Measurements from ENCODE around the gene KRTAP5-9.
"Not testable (repeated sequence)": the region's sequence is repeated elsewhere in the genome, so short reads cannot be mapped to it uniquely, and the experiment has no call there.

Gene KRTAP5-9

GRCh38 chr11:71535825-71536224, 12.4 kb upstream of the KRTAP5-9 start:
- no peak overlapping the region for H3K27ac ChIP-seq (ENCODE audit: low read depth, low read length)
- H3K79me2 ChIP-seq (ENCODE audit: control insufficient read depth, insufficient read depth, low read length, poor library complexity): no peaks in the 10 kb centered on the region
- H2BK120ac ChIP-seq (ENCODE audit: insufficient read depth, low read length, poor library complexity): no peak overlapping the region
- no peaks in the 10 kb centered on the region for H3K36me3 ChIP-seq (ENCODE audit: control insufficient read depth in 1 of 2, insufficient read depth in 2 of 2, low read length in 2 of 2)
- H4K8ac ChIP-seq (ENCODE audit: low read depth, low read length): no peak overlapping the region
- H4K12ac ChIP-seq (ENCODE audit: low read depth, low read length): no peak overlapping the region
- H4K91ac ChIP-seq (ENCODE audit: low read depth, low read length): no peak overlapping the region
- no peaks in the 10 kb centered on the region for H3K79me1 ChIP-seq (ENCODE audit: low read length)
- no peak overlapping the region for H3K4ac ChIP-seq (ENCODE audit: low read depth, low read length)
- no peak overlapping the region for H3K4me2 ChIP-seq (ENCODE audit: low read length)
- no peak overlapping the region for H3K14ac ChIP-seq (ENCODE audit: low read length)
- H2AK5ac ChIP-seq (ENCODE audit: low read length): no peak overlapping the region
- no peaks in the 10 kb centered on the region for H3K27me3 ChIP-seq (ENCODE audit: insufficient read depth, low read length)
- H2BK5ac ChIP-seq (ENCODE audit: low read depth, low read length, poor library complexity): no peak overlapping the region
- DNase-seq: no peak
- H3K9me3 ChIP-seq (ENCODE audit: insufficient read depth, low read depth, low read length): peaks cover 1% of the 10 kb centered on the region
- no peaks in the 10 kb centered on the region for H3K4me1 ChIP-seq (ENCODE audit: control insufficient read depth in 1 of 2, insufficient read depth in 2 of 2, low read length in 2 of 2)
- no peak overlapping the region for H3K23ac ChIP-seq (ENCODE audit: low read length)
- WGBS (ENCODE audit: extremely low coverage, insufficient coverage, insufficient read length): no CpG with 5 or more reads among the region's 9 CpGs
- no peak overlapping the region for H3K4me3 ChIP-seq (ENCODE audit: low read depth, low read length)
- no peak overlapping the region for H2AFZ ChIP-seq (ENCODE audit: insufficient read depth, low read length, poor library complexity)
- no peak overlapping the region for H2BK12ac ChIP-seq (ENCODE audit: low read length)
- H3K18ac ChIP-seq (ENCODE audit: low read length): no peak overlapping the region
- no peak overlapping the region for H3K9ac ChIP-seq (ENCODE audit: low read length)

- H2BK12ac ChIP-seq (ENCODE audit: low read length): no peak overlapping the region
- H3K9me3 ChIP-seq (ENCODE audit: insufficient read depth, low read depth, low read length): no peaks in the 10 kb centered on the region
- no peak overlapping the region for H3K9ac ChIP-seq (ENCODE audit: low read length)
- H4K8ac ChIP-seq (ENCODE audit: low read depth, low read length): no peak overlapping the region
- H3K23ac ChIP-seq (ENCODE audit: low read length): no peak overlapping the region
- no peaks in the 10 kb centered on the region for H3K27me3 ChIP-seq (ENCODE audit: insufficient read depth, low read length)
- no peak overlapping the region for H3K14ac ChIP-seq (ENCODE audit: low read length)
- no peak overlapping the region for H3K18ac ChIP-seq (ENCODE audit: low read length)
- DNase-seq: no peak
- H2AFZ ChIP-seq (ENCODE audit: insufficient read depth, low read length, poor library complexity): no peak overlapping the region
- H2AK5ac ChIP-seq (ENCODE audit: low read length): no peak overlapping the region
- H3K27ac ChIP-seq (ENCODE audit: low read depth, low read length): no peak overlapping the region
- H3K4me2 ChIP-seq (ENCODE audit: low read length): no peak overlapping the region
- H3K79me2 ChIP-seq (ENCODE audit: control insufficient read depth, insufficient read depth, low read length, poor library complexity): no peaks in the 10 kb centered on the region
- no CpG with 5 or more reads among the region's 9 CpGs for WGBS (ENCODE audit: extremely low coverage, insufficient coverage, insufficient read length)
- H4K91ac ChIP-seq (ENCODE audit: low read depth, low read length): no peak overlapping the region
- H3K36me3 ChIP-seq (ENCODE audit: control insufficient read depth in 1 of 2, insufficient read depth in 2 of 2, low read length in 2 of 2): no peaks in the 10 kb centered on the region
- no peak overlapping the region for H2BK120ac ChIP-seq (ENCODE audit: insufficient read depth, low read length, poor library complexity)
- H3K79me1 ChIP-seq (ENCODE audit: low read length): no peaks in the 10 kb centered on the region
- H2BK5ac ChIP-seq (ENCODE audit: low read depth, low read length, poor library complexity): no peak overlapping the region
- H3K4me3 ChIP-seq (ENCODE audit: low read depth, low read length): no peak overlapping the region
- H3K4me1 ChIP-seq (ENCODE audit: control insufficient read depth in 1 of 2, insufficient read depth in 2 of 2, low read length in 2 of 2): no peaks in the 10 kb centered on the region
- no peak overlapping the region for H3K4ac ChIP-seq (ENCODE audit: low read depth, low read length)
- no peak overlapping the region for H4K12ac ChIP-seq (ENCODE audit: low read depth, low read length)
Observed at GRCh38 chr11:71537537-71537936, 10.7 kb upstream of the KRTAP5-9 start.

- not testable (repeated sequence) for H2BK120ac ChIP-seq (ENCODE audit: insufficient read depth, low read length, poor library complexity); H3K27ac ChIP-seq (ENCODE audit: low read depth, low read length); H3K79me2 ChIP-seq (ENCODE audit: control insufficient read depth, insufficient read depth, low read length, poor library complexity); H3K14ac ChIP-seq (ENCODE audit: low read length); H3K4me2 ChIP-seq (ENCODE audit: low read length); H2AK5ac ChIP-seq (ENCODE audit: low read length); H4K91ac ChIP-seq (ENCODE audit: low read depth, low read length); H3K23ac ChIP-seq (ENCODE audit: low read length); H3K9ac ChIP-seq (ENCODE audit: low read length); H2BK5ac ChIP-seq (ENCODE audit: low read depth, low read length, poor library complexity); H4K12ac ChIP-seq (ENCODE audit: low read depth, low read length); H3K27me3 ChIP-seq (ENCODE audit: insufficient read depth, low read length); H3K36me3 ChIP-seq (ENCODE audit: control insufficient read depth in 1 of 2, insufficient read depth in 2 of 2, low read length in 2 of 2); H3K4me3 ChIP-seq (ENCODE audit: low read depth, low read length); DNase-seq; H4K8ac ChIP-seq (ENCODE audit: low read depth, low read length); H3K4ac ChIP-seq (ENCODE audit: low read depth, low read length); H2AFZ ChIP-seq (ENCODE audit: insufficient read depth, low read length, poor library complexity); H3K4me1 ChIP-seq (ENCODE audit: control insufficient read depth in 1 of 2, insufficient read depth in 2 of 2, low read length in 2 of 2); H3K18ac ChIP-seq (ENCODE audit: low read length); H3K79me1 ChIP-seq (ENCODE audit: low read length); H3K9me3 ChIP-seq (ENCODE audit: insufficient read depth, low read depth, low read length); H2BK12ac ChIP-seq (ENCODE audit: low read length)
- WGBS (ENCODE audit: extremely low coverage, insufficient coverage, insufficient read length): no CpG with 5 or more reads among the region's 4 CpGs
Observed at GRCh38 chr11:71537977-71538665, 10.1 kb upstream of the KRTAP5-9 start, which contains the start of gene KRTAP5-8. Gene KRTAP5-8 (plus strand): TSS chr11:71538025. CDS start chr11:71538056, 31 bp downstream.

GRCh38 chr11:71538666-71538990, 9.6 kb upstream of the KRTAP5-9 start:
- WGBS (ENCODE audit: extremely low coverage, insufficient coverage, insufficient read length): no CpG with 5 or more reads among the region's 4 CpGs
- H3K4me2 ChIP-seq (ENCODE audit: low read length): no peak overlapping the region

More at GRCh38 chr11:71538666-71538990, 9.6 kb upstream of the KRTAP5-9 start:
- H3K9ac ChIP-seq (ENCODE audit: low read length): no peak overlapping the region
- H4K8ac ChIP-seq (ENCODE audit: low read depth, low read length): no peak overlapping the region
- no peak overlapping the region for H2BK5ac ChIP-seq (ENCODE audit: low read depth, low read length, poor library complexity)
- no peak overlapping the region for H3K4me3 ChIP-seq (ENCODE audit: low read depth, low read length)
- no peak overlapping the region for H3K14ac ChIP-seq (ENCODE audit: low read length)
- no peak overlapping the region for H2BK120ac ChIP-seq (ENCODE audit: insufficient read depth, low read length, poor library complexity)
- no peak overlapping the region for H4K91ac ChIP-seq (ENCODE audit: low read depth, low read length)
- no peaks in the 10 kb centered on the region for H3K79me1 ChIP-seq (ENCODE audit: low read length)
- H3K4ac ChIP-seq (ENCODE audit: low read depth, low read length): no peak overlapping the region
- no peak overlapping the region for H3K18ac ChIP-seq (ENCODE audit: low read length)
- H2AK5ac ChIP-seq (ENCODE audit: low read length): no peak overlapping the region
- no peak overlapping the region for H2BK12ac ChIP-seq (ENCODE audit: low read length)
- no peak overlapping the region for H2AFZ ChIP-seq (ENCODE audit: insufficient read depth, low read length, poor library complexity)
- H3K9me3 ChIP-seq (ENCODE audit: insufficient read depth, low read depth, low read length): no peaks in the 10 kb centered on the region
- H3K36me3 ChIP-seq (ENCODE audit: control insufficient read depth in 1 of 2, insufficient read depth in 2 of 2, low read length in 2 of 2): no peaks in the 10 kb centered on the region
- H4K12ac ChIP-seq (ENCODE audit: low read depth, low read length): no peak overlapping the region
- H3K27me3 ChIP-seq (ENCODE audit: insufficient read depth, low read length): no peaks in the 10 kb centered on the region
- no peaks in the 10 kb centered on the region for H3K4me1 ChIP-seq (ENCODE audit: control insufficient read depth in 1 of 2, insufficient read depth in 2 of 2, low read length in 2 of 2)
- H3K27ac ChIP-seq (ENCODE audit: low read depth, low read length): no peak overlapping the region
- H3K23ac ChIP-seq (ENCODE audit: low read length): no peak overlapping the region
- no peaks in the 10 kb centered on the region for H3K79me2 ChIP-seq (ENCODE audit: control insufficient read depth, insufficient read depth, low read length, poor library complexity)
- DNase-seq: no peak

Measured in trophoblast cell (in vitro differentiated cells and primary cell).